GM12872 (cell line): ENCODE data around the gene NTN5.

Experiments
- CTCF ChIP-seq: IDR thresholded peaks from 3 replicates; pipeline ENCODE4 v1.5.1; 2011; ENCODE audit warnings: low read depth, mild to moderate bottlenecking, low read length, moderate library complexity; ENCODE audit not compliant: insufficient read depth

NTN5 gene

GRCh38 chr19:48708471-48708870 is 35.7 kb upstream of the NTN5 start:
- no peak for TF ChIP-seq CTCF

- TF ChIP-seq CTCF = no peak
Measured at GRCh38 chr19:48705431-48705830, 32.6 kb upstream of the NTN5 start.

GRCh38 chr19:48703316-48703715 is 30.5 kb upstream of the NTN5 start:
- TF ChIP-seq CTCF = no peak

- no peak for TF ChIP-seq CTCF
Measured at GRCh38 chr19:48702701-48703100, 29.9 kb upstream of the NTN5 start.

DNA sequence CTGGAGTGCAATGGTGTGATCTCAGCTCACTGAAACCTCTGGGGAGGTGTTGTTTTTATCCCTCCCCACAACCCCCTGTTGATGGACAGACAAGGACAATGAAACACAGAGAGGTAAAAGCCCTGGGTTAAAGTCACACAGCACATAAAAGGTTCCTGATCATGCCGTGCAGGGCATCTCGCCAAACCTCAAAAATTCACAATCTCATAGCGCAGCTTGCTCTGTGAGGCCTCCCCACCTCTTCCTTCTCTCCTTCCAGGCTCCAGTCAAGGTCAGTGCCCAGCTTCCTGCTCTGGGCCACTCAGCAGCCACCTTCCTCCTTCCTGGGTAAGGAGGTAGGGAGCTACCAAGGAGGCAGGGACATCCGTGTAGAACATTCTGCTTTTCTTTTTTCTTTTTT is 25.2 kb upstream of the NTN5 start:
- TF ChIP-seq CTCF = no peak

GRCh38 chr19:48696353-48697010 is 23.7 kb upstream of the NTN5 start:
- TF ChIP-seq CTCF = no peak

DNA sequence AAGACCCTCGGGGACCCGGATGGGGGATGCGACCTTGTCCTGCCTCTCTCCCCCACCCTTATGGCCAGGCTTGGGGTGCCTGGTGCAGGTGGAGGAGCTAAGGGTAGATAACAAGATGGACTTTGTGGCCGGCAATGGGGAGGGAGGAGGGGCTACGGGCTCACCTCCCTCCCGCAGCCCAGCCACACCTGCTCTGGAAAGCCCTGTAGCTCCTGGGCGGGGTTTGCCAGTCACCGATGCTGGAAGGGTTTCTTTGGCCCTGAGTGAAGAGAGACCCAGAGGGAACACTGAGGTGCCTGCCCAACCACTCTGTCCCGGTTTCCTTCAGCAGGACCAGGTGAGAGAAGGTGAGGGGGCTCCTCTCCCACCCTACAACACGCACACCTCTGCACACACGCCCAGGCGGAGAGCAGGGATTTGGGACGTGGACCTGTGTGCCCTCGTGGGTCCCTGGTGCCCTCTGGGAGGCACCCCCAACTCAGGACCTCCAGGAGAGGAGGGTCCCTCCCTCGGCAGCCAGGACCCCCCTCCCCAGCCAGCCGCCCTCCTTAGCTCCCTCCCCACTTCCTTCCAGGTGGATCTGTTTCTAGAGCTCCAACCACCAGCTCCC is 23.0 kb upstream of the NTN5 start, which contains the start of gene FUT2:
FUT2 (plus strand) TSS at position 229 of the 610 bp plus-strand sequence. CDS start 6,986 bp downstream, outside the sequence.
- TF ChIP-seq CTCF = no peak
